CD14-positive monocyte (primary cell): ENCODE results near the gene USP53. TPM values are rescaled to one million over a fixed set of nuclear protein-coding genes. Genes with fewer than 3 reads are reported as not detected.

ENCODE experiments used
- DNase-seq, 3 donors: peaks; one replicate each; pipeline ENCODE4 v3.0.0-alpha.2; 2011 to 2022
- H2AFZ ChIP-seq: 2 replicates; pipeline ENCODE4 v1.6.0; 2012; ENCODE audit warnings: mild to moderate bottlenecking, low read depth, low read length, inconsistent platforms; ENCODE audit not compliant: insufficient read depth, poor library complexity, severe bottlenecking
- H3K27ac ChIP-seq, 2 donors: 1 replicate in 1 of 2; 2 replicates in 1 of 2; pipeline ENCODE4 v1.5.1; 2012 to 2013; ENCODE audit warnings: low read length in 2 of 2, control low read depth in 1 of 2, inconsistent platforms in 1 of 2, low read depth in 1 of 2, mild to moderate bottlenecking in 1 of 2
- H3K27me3 ChIP-seq, 2 donors: one replicate each; pipeline versions ENCODE4 v1.6.0 to v1.6.1; 2011 to 2013; ENCODE audit warnings: low read length in 2 of 2; ENCODE audit not compliant: control insufficient read depth in 2 of 2, insufficient read depth in 2 of 2
- H3K36me3 ChIP-seq, 2 donors: replicated peaks in 1 of 2; 1 replicate in 1 of 2; 2 replicates in 1 of 2; pipeline versions ENCODE4 v1.5.1 to v1.6.1; 2012 to 2013; ENCODE audit warnings: low read length in 2 of 2, control low read depth in 1 of 2, inconsistent platforms in 1 of 2, mild to moderate bottlenecking in 1 of 2; ENCODE audit not compliant: insufficient read depth in 2 of 2, control insufficient read depth in 1 of 2
- H3K4me1 ChIP-seq, 2 donors: 1 replicate in 1 of 2; 2 replicates in 1 of 2; pipeline versions ENCODE4 v1.5.1 to v1.6.1; 2012 to 2013; ENCODE audit warnings: low read length in 2 of 2, control low read depth in 1 of 2, inconsistent platforms in 1 of 2, mild to moderate bottlenecking in 1 of 2, moderate library complexity in 1 of 2; ENCODE audit not compliant: insufficient read depth in 2 of 2, control insufficient read depth in 1 of 2
- H3K4me2 ChIP-seq: replicated peaks from 2 replicates; pipeline ENCODE3; 2012; ENCODE audit warnings: low read length, moderate library complexity, mild to moderate bottlenecking; ENCODE audit not compliant: poor library complexity, severe bottlenecking; ENCODE audit errors: extremely low read depth
- H3K4me3 ChIP-seq, 3 experiments: fragments of 200-600 bp in 1 of 3; sonication (generic) in 1 of 3; replicated peaks in 1 of 3; 1 replicate in 2 of 3; 2 replicates in 1 of 3; pipeline ENCODE4 v1.5.1; 2011 to 2013; ENCODE audit warnings: low read length in 3 of 3, mild to moderate bottlenecking in 3 of 3, control low read depth in 2 of 3, low read depth in 2 of 3, inconsistent platforms in 1 of 3, moderate library complexity in 1 of 3
- H3K79me2 ChIP-seq: 2 replicates; pipeline ENCODE4 v1.6.0; 2012; ENCODE audit warnings: mild to moderate bottlenecking, control low read depth, inconsistent platforms, low read length, moderate library complexity; ENCODE audit not compliant: insufficient read depth
- H3K9ac ChIP-seq: 2 replicates; pipeline ENCODE4 v1.6.0; 2017; ENCODE audit warnings: low read length, mild to moderate bottlenecking; ENCODE audit not compliant: insufficient read depth, poor library complexity, severe bottlenecking
- H3K9me3 ChIP-seq, 2 donors: replicated peaks in 1 of 2; 1 replicate in 1 of 2; 2 replicates in 1 of 2; pipeline versions ENCODE4 v1.5.1 to v1.6.1; 2012 to 2013; ENCODE audit warnings: low read length in 2 of 2, control low read depth in 1 of 2; ENCODE audit not compliant: control insufficient read depth in 1 of 2, insufficient read depth in 1 of 2
- H4K20me1 ChIP-seq: 2 replicates; pipeline ENCODE4 v1.6.0; 2012; ENCODE audit warnings: mild to moderate bottlenecking, low read length, control low read depth, moderate library complexity; ENCODE audit not compliant: insufficient read depth
- H3K27ac Mint-ChIP-seq, 7 donors: one replicate each; pipeline ENCODE4 v1.8.0; 2020; ENCODE audit warnings: mild to moderate bottlenecking in 7 of 7, mixed read lengths in 7 of 7, moderate library complexity in 6 of 7, inconsistent platforms in 2 of 7
- H3K27me3 Mint-ChIP-seq, 3 donors: one replicate each; pipeline ENCODE4 v1.8.0; 2021 to 2022; ENCODE audit warnings: low read depth in 3 of 3, mild to moderate bottlenecking in 3 of 3, mixed read lengths in 3 of 3, moderate library complexity in 3 of 3, inconsistent platforms in 1 of 3
- H3K36me3 Mint-ChIP-seq, 2 donors: one replicate each; pipeline ENCODE4 v1.8.0; 2020; ENCODE audit warnings: mixed read lengths in 2 of 2, inconsistent platforms in 1 of 2, mild to moderate bottlenecking in 1 of 2
- H3K4me1 Mint-ChIP-seq: one replicate; pipeline ENCODE4 v1.8.0; 2020; ENCODE audit warnings: mild to moderate bottlenecking, mixed read lengths
- H3K4me3 Mint-ChIP-seq, 2 donors: one replicate each; pipeline ENCODE4 v1.8.0; 2020; ENCODE audit warnings: mild to moderate bottlenecking in 2 of 2, mixed read lengths in 2 of 2, moderate library complexity in 1 of 2
- H3K9me3 Mint-ChIP-seq, 7 donors: one replicate each; pipeline ENCODE4 v1.8.0; 2020 to 2022; ENCODE audit warnings: mixed read lengths in 7 of 7, mild to moderate bottlenecking in 6 of 7, moderate library complexity in 6 of 7, inconsistent platforms in 2 of 7
- CTCF ChIP-seq: fragments of 200-600 bp; IDR thresholded peaks from one replicate; pipeline ENCODE4 v1.8.0; 2022; ENCODE audit warnings: antibody characterized with exemption, mild to moderate bottlenecking
- intact Hi-C, 2 donors: fragments of 100-400 bp; cut with micrococcal nuclease; formaldehyde crosslinking; loops; one replicate each; pipeline versions ENCODE4 v1.15.0 to v1.15.1; 2023
- polyA plus RNA-seq, 3 donors: library from polyadenylated mRNA; depleted of rRNA in 1 of 3; unstranded in 2 of 3; stranded (reverse) in 1 of 3; fragments of 300-500 nt in 2 of 3; fragments of >200 nt in 1 of 3; fragmentation: Illumina TruSeq in 2 of 3; gene quantifications; 1 replicate in 2 of 3; 2 replicates in 1 of 3; pipeline ENCODE4 v1.2.3, GENCODE V29; 2012 to 2021

The USP53 gene
- polyA plus RNA-seq, 3 donors = 0.11 to 0.44 (median 0.22) TPM

DNA sequence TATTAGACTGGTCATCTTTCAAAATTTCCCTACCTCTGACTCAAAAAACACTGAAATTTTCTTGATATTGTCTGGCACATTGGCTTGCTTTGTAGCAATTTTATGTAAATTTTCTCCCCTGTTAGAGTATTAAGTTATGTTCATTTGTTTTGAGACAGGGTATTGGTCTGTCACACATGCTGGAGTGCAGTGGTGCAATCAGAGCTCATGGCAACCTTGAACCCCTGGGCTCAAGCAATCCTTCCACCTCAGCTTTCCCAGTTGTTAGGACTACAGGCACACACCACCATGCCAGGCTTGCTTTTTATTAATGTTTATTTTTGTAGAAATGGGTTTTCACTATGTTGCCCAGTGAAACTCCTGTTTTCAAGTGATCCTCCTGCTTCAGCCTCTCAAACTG is 91.9 kb downstream of the USP53 start:
- DNase-seq = no peak
- no peak for TF ChIP-seq CTCF
- no peaks in the 10 kb centered on the region for H3K36me3 Mint-ChIP-seq
- no peak overlapping the region for H3K27ac Mint-ChIP-seq
- Histone ChIP-seq H3K4me1 (peaks cover 6 to 12% of the 10 kb centered on the region in 2 donors), H3K9me3 (no peaks in the 10 kb centered on the region), H3K27me3 (no peaks in the 10 kb centered on the region), H4K20me1 (no peaks in the 10 kb centered on the region), H3K4me2 (no peak overlapping the region), H3K36me3 (no peaks in the 10 kb centered on the region), H3K27ac (no peak overlapping the region), H3K79me2 (peaks cover 8% of the 10 kb centered on the region), H2AFZ (no peak overlapping the region), H3K9ac (no peak overlapping the region), H3K4me3 (no peak overlapping the region)
- no peak overlapping the region for H3K4me3 Mint-ChIP-seq
- intact Hi-C loops = no loop called here
- H3K4me1 Mint-ChIP-seq = peaks cover 6% of the 10 kb centered on the region
- peaks cover 0 to 1% (median 0%) of the 10 kb centered on the region in 3 donors for H3K27me3 Mint-ChIP-seq
- H3K9me3 Mint-ChIP-seq = peaks cover 0 to 1% (median 0%) of the 10 kb centered on the region in 7 donors

- no peak overlapping the region for H3K4me2 ChIP-seq
- Mint-ChIP-seq H3K36me3 (no peaks in the 10 kb centered on the region), H3K4me1 (no peaks in the 10 kb centered on the region), H3K27ac (no peak overlapping the region), H3K4me3 (no peak overlapping the region), H3K27me3 (peaks cover 0 to 1% (median 0%) of the 10 kb centered on the region in 3 donors), H3K9me3 (peaks cover 0 to 1% (median 0%) of the 10 kb centered on the region in 7 donors)
- H3K9me3 ChIP-seq = no peaks in the 10 kb centered on the region
- no peak overlapping the region for H3K9ac ChIP-seq
- no peaks in the 10 kb centered on the region for H3K36me3 ChIP-seq
- no peak overlapping the region for H2AFZ ChIP-seq
- H3K79me2 ChIP-seq = no peaks in the 10 kb centered on the region
- no peaks in the 10 kb centered on the region for H3K27me3 ChIP-seq
- no peak overlapping the region for H3K27ac ChIP-seq
- intact Hi-C loops = no loop called here
- H3K4me1 ChIP-seq = no peaks in the 10 kb centered on the region
- no peak for TF ChIP-seq CTCF
- H4K20me1 ChIP-seq = no peaks in the 10 kb centered on the region
- H3K4me3 ChIP-seq = no peak overlapping the region
- DNase-seq = no peak
These were observed 95.1 kb downstream of the USP53 start for GRCh38 chr4:119307606-119308005.
